ENCODE measurements around the gene TMEM106A. TPM values are rescaled to one million over a fixed set of nuclear protein-coding genes. Genes with fewer than 3 reads are reported as not detected.
A peak's percentile ranks its signal among the peaks of the same experiment; 100 is the strongest.

The TMEM106A gene
- total RNA-seq, 2 experiments from 2014 or later: 6.3 to 6.4 TPM

GRCh38 chr17:43215341-43215740 is 3.7 kb downstream of the TMEM106A start:
- ATAC-seq (ENCODE audit: poor library complexity): no peak
- POLR2A ChIA-PET: no interaction called here
- H3K27ac ChIP-seq (ENCODE audit: low read depth in 1 of 2, low read length in 2 of 2): no peak overlapping the region
- TF ChIP-seq CTCF (IDR thresholded peaks at IDR 0.05): no peak
- Mint-ChIP-seq H3K36me3 (ENCODE audit: low read depth) (peaks cover 46% of the 10 kb centered on the region), H3K4me3 (no peak overlapping the region), H3K27me3 (no peaks in the 10 kb centered on the region), H3K9me3 (no peaks in the 10 kb centered on the region), H3K27ac (no peak overlapping the region), H3K4me1 (ENCODE audit: low read depth) (peaks cover 52% of the 10 kb centered on the region)
- H3K9me3 ChIP-seq (ENCODE audit: control insufficient read depth in 1 of 2, insufficient read depth in 1 of 2, low read length in 2 of 2): no peaks in the 10 kb centered on the region
- H3K4me1 ChIP-seq (ENCODE audit: insufficient read depth, low read length): peaks cover 29% of the 10 kb centered on the region
- no peaks in the 10 kb centered on the region for H3K27me3 ChIP-seq (ENCODE audit: control insufficient read depth in 1 of 2, insufficient read depth in 2 of 2, low read length in 2 of 2)
- intact Hi-C loops (cut with DNase I, micrococcal nuclease): no loop called here
- CTCF ChIA-PET: no interaction called here
- peaks cover 24% of the 10 kb centered on the region for H3K36me3 ChIP-seq (ENCODE audit: insufficient read depth, low read length)
- no peak overlapping the region for H3K4me3 ChIP-seq (ENCODE audit: low read length)
- DNase-seq: no peak

GRCh38 chr17:43216369-43216761 is 4.7 kb downstream of the TMEM106A start:
- intact Hi-C loops (cut with DNase I, micrococcal nuclease): no loop called here
- Mint-ChIP-seq H3K27me3 (no peaks in the 10 kb centered on the region), H3K9me3 (no peaks in the 10 kb centered on the region), H3K27ac (no peak overlapping the region), H3K36me3 (ENCODE audit: low read depth) (peaks cover 38% of the 10 kb centered on the region), H3K4me1 (ENCODE audit: low read depth) (peaks cover 42% of the 10 kb centered on the region), H3K4me3 (no peak overlapping the region)
- POLR2A ChIA-PET: interaction anchor here (1.1 to 2.4 kb wide), 2 partner anchors 27 to 152 kb away, joined by 3 to 10 read pairs; no protein-coding TSS in a partner anchor
- H3K9me3 ChIP-seq (ENCODE audit: control insufficient read depth in 1 of 2, insufficient read depth in 1 of 2, low read length in 2 of 2): no peaks in the 10 kb centered on the region
- TF ChIP-seq CTCF (IDR thresholded peaks at IDR 0.05): no peak
- H3K4me1 ChIP-seq (ENCODE audit: insufficient read depth, low read length): peaks cover 25% of the 10 kb centered on the region
- H3K27ac ChIP-seq (ENCODE audit: low read depth in 1 of 2, low read length in 2 of 2): no peak overlapping the region
- H3K36me3 ChIP-seq (ENCODE audit: insufficient read depth, low read length): peaks cover 24% of the 10 kb centered on the region
- no peak overlapping the region for H3K4me3 ChIP-seq (ENCODE audit: low read length)
- ATAC-seq (ENCODE audit: poor library complexity): no peak
- CTCF ChIA-PET: no interaction called here
- no peaks in the 10 kb centered on the region for H3K27me3 ChIP-seq (ENCODE audit: control insufficient read depth in 1 of 2, insufficient read depth in 2 of 2, low read length in 2 of 2)
- DNase-seq: no peak

GRCh38 chr17:43216762-43217613 is 5.3 kb downstream of the TMEM106A start:
- Histone ChIP-seq H3K27ac (ENCODE audit: low read depth in 1 of 2, low read length in 2 of 2) (no peak overlapping the region), H3K9me3 (ENCODE audit: control insufficient read depth in 1 of 2, insufficient read depth in 1 of 2, low read length in 2 of 2) (no peaks in the 10 kb centered on the region), H3K36me3 (ENCODE audit: insufficient read depth, low read length) (peaks cover 24% of the 10 kb centered on the region), H3K4me1 (ENCODE audit: insufficient read depth, low read length) (peaks cover 23% of the 10 kb centered on the region), H3K27me3 (ENCODE audit: control insufficient read depth in 1 of 2, insufficient read depth in 2 of 2, low read length in 2 of 2) (no peaks in the 10 kb centered on the region), H3K4me3 (ENCODE audit: low read length) (no peak overlapping the region)
- intact Hi-C loops (cut with DNase I, micrococcal nuclease): no loop called here
- ChIA-PET CTCF (no interaction called here), POLR2A (interaction anchor here (0.5 to 2.4 kb wide), 4 partner anchors 27 to 953 kb away, joined by 3 to 10 read pairs (median 6); no protein-coding TSS in a partner anchor)
- Mint-ChIP-seq H3K9me3 (no peaks in the 10 kb centered on the region), H3K27me3 (no peaks in the 10 kb centered on the region), H3K4me1 (ENCODE audit: low read depth) (peaks cover 36% of the 10 kb centered on the region), H3K4me3 (no peak overlapping the region), H3K27ac (peak overlapping the region; percentile 44), H3K36me3 (ENCODE audit: low read depth) (peaks cover 32% of the 10 kb centered on the region)
- no peak for TF ChIP-seq CTCF (IDR thresholded peaks at IDR 0.05)
- ATAC-seq (ENCODE audit: poor library complexity) (no peak), DNase-seq (no peak)

All from CD4-positive, alpha-beta T cell (primary cell).